Stimulated activated CD4-positive, alpha-beta T cell treated with anti-CD3 and anti-CD28 coated beads, Interleukin-15, amount 100 ng/mL, for 24 hours (primary cell): ENCODE data around the gene TBC1D22B.
A peak's percentile ranks its signal among the peaks of the same experiment; 100 is the strongest.
"Not testable (repeated sequence)": the region's sequence is repeated elsewhere in the genome, so short reads cannot be mapped to it uniquely, and the experiment has no call there.

ENCODE experiments used
- DNase-seq: peaks from one replicate; pipeline ENCODE4 v3.0.0-alpha.2; 2020

Gene TBC1D22B

GRCh38 chr6:37304766-37305165 is 47.2 kb downstream of the TBC1D22B start:
- no peak for DNase-seq

GRCh38 chr6:37305841-37306425 is 48.4 kb downstream of the TBC1D22B start:
- no peak for DNase-seq

- no peak for DNase-seq
Measured at GRCh38 chr6:37306624-37307222, 49.2 kb downstream of the TBC1D22B start.

GRCh38 chr6:37307484-37307883 is 49.9 kb downstream of the TBC1D22B start:
- DNase-seq = not testable (repeated sequence)

GRCh38 chr6:37308069-37308815 is 50.7 kb downstream of the TBC1D22B start:
- no peak for DNase-seq

GRCh38 chr6:37309046-37309445 is 51.5 kb downstream of the TBC1D22B start:
- no peak for DNase-seq

GRCh38 chr6:37309692-37310091 is 52.1 kb downstream of the TBC1D22B start:
- DNase-seq = no peak

GRCh38 chr6:37310966-37311365 is 53.4 kb downstream of the TBC1D22B start:
- no peak for DNase-seq

GRCh38 chr6:37311741-37312473 is 54.3 kb downstream of the TBC1D22B start:
- no peak for DNase-seq

- no peak for DNase-seq
Measured at GRCh38 chr6:37313723-37314486, 56.3 kb downstream of the TBC1D22B start.

- DNase-seq = peak; percentile 49
Measured at GRCh38 chr6:37314487-37315156, 57.0 kb downstream of the TBC1D22B start.

GRCh38 chr6:37315157-37315515 is 57.6 kb downstream of the TBC1D22B start:
- DNase-seq = no peak

GRCh38 chr6:37316071-37316470 is 58.5 kb downstream of the TBC1D22B start:
- DNase-seq = no peak

GRCh38 chr6:37317312-37318038 is 59.9 kb downstream of the TBC1D22B start:
- no peak for DNase-seq

- DNase-seq = no peak
Measured at GRCh38 chr6:37319156-37319555, 61.6 kb downstream of the TBC1D22B start.

GRCh38 chr6:37319856-37320480 is 62.4 kb downstream of the TBC1D22B start:
- no peak for DNase-seq

- no peak for DNase-seq
Measured at GRCh38 chr6:37320646-37321045, 63.1 kb downstream of the TBC1D22B start.

- DNase-seq = no peak
Measured at GRCh38 chr6:37321101-37321500, 63.5 kb downstream of the TBC1D22B start.

- DNase-seq = no peak
Measured at GRCh38 chr6:37321516-37322415, 64.2 kb downstream of the TBC1D22B start.

GRCh38 chr6:37323580-37323979 is 66.0 kb downstream of the TBC1D22B start:
- DNase-seq = no peak
